Germinal center (tissue), 1 donor: ENCODE data around the gene OR56A3.
A peak's percentile ranks its signal among the peaks of the same experiment; 100 is the strongest.

Experiments used
- DNase-seq: peaks from one replicate; pipeline ENCODE4 v3.0.0; 2012; ENCODE audit warnings: mixed read lengths, low spot score

The OR56A3 gene

DNA sequence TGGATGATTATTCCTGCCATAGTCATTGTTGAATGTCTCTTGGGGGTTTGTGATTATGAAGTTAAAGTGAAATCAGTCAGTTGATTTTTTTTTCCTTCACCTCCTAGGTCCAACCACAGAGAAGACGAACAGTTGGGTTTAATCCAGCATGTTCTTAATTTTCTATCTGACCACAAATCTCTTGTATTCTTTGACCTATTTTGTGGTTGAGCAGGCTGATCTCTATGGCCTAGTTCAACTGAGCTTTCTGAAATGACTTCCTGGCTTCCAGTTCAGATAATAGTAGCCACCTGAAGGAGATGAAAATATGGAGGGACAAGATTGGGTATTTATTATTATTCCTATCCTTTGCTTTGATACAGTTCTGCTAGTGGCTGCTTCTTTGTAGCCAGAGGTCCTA is 31.5 kb downstream of the OR56A3 start:
- DNase-seq, result no peak

DNA sequence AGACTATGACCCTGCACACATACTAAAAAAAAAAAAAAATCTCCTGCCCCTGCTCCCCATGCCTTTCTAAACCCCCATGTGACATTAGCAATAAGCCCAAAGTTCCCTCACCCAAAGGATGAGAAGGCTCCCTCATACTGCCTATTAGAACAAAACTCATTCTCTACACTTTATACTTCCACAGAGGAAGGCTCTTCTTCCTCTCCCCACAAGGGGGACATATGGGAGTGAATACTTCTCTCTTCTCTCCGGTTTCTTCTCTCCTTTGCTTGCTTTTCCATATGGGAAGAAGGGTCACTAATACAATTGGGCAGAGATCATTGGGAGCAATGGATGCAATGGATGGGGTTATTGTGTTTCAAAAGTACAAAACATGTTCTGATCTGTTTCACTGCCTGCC is 41.4 kb downstream of the OR56A3 start:
- DNase-seq, result no peak

GRCh38 chr11:5986885-5987284 is 44.8 kb downstream of the OR56A3 start, which contains the start of gene OR52L1:
TSS of gene OR52L1 (minus strand) at chr11:5986985. CDS start at chr11:5986930, 55 bp downstream.
- DNase-seq, result no peak

DNA sequence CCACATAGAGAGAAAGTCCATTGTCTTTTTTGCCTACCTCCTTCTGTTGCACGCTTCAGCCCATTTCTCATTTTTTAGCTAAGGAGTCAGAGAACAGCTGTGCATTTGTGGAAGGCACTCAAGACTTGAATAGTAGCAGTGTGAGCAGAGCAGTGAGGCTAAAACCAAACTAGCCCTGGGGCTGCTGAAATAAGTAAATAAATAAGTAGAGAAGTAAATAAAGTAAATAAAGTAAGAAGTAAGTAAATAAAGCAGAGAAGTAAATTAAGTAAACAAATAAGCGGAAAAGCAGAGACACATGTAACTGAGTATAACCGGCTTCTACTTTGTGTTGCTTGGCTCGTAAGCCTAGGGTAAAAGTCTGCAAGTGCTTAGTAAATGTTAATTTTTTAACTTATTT is 47.2 kb downstream of the OR56A3 start:
- DNase-seq, result no peak

- DNase-seq, result no peak
These were observed 50.1 kb downstream of the OR56A3 start for GRCh38 chr11:5992150-5992549.

- peak; percentile 8 for DNase-seq
These were observed 50.7 kb downstream of the OR56A3 start for GRCh38 chr11:5992604-5993251.

DNA sequence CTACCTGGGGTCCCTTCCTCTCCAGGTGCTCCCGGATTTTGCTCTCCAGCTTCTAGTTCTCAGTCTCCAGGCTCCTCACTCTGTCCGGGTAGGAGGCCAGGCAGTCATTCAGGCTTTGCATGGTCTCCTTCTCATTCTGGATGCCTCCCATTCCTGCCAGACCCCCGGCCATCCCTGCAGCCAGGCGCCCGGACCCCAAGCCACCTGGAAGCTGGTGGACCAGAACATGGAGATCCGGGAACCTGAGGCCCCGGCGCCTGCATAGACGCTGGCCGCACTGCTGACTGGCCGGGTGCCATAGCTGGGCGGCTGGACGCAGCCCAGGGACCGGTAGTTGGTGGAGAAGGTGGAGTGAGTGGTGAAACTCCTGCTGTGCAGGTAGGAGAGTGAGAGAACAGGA is 52.7 kb downstream of the OR56A3 start:
- DNase-seq, result no peak
